NB4 (cell line): ENCODE measurements around the gene CIITA.

Source experiments
- MYC ChIP-seq: IDR thresholded peaks from 2 replicates; pipeline ENCODE4 v1.6.1; 2011; ENCODE audit warnings: low read depth, low read length
- POLR2A ChIP-seq: IDR thresholded peaks from 2 replicates; pipeline ENCODE4 v1.6.1; 2011; ENCODE audit warnings: mild to moderate bottlenecking; ENCODE audit not compliant: insufficient read length; ENCODE audit errors: extremely low read depth
- TF ChIP-seq, protein P1 (sequence below): IDR thresholded peaks from one replicate; pipeline ENCODE4 v1.5.1; 2012; ENCODE audit warnings: low read depth, low read length
- TF ChIP-seq, protein P2 (sequence below): IDR thresholded peaks from 2 replicates; pipeline ENCODE4 v1.6.1; 2011; ENCODE audit warnings: low read depth, low read length

DNA sequence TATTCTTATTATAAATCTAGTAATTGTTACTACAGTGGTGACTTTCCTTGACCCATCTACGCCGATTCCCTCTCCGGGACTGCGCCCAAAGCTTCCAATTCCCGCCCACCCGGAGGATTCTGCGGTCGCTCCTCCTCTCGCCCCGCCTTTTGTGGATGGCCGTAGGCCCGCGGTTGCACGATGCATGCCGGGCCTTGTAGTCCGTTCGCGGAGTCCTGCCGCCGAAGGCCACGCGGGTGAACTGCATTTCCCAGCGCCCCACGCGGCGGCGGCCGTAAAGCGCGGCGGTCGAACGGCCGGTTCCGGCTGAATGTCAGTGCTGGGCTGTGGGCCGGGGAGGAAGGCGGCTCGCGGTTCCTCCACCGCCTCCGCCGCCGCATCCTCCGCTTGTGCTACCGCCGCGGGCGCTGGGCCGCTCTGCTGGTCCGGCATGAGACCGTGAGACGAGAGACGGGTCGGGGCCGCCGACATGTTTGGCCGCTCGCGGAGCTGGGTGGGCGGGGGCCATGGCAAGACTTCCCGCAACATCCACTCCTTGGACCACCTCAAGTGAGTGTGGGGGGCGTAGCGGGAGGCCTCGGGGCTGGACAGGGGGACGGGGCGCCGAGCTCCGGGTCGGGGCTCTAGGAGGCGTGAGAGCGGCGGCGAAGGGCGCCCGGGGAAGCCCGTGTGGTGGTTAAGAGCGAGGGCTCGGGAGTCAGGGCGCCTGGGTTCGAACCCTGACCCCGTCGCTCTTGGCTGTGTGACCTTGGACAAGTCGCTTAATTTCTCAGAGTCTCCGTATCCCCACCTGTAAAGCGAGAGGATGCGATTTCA is 67.5 kb downstream of the CIITA start, which contains the start of gene CLEC16A:
- no peak for TF ChIP-seq POLR2A
- TF ChIP-seq, protein P1, sequence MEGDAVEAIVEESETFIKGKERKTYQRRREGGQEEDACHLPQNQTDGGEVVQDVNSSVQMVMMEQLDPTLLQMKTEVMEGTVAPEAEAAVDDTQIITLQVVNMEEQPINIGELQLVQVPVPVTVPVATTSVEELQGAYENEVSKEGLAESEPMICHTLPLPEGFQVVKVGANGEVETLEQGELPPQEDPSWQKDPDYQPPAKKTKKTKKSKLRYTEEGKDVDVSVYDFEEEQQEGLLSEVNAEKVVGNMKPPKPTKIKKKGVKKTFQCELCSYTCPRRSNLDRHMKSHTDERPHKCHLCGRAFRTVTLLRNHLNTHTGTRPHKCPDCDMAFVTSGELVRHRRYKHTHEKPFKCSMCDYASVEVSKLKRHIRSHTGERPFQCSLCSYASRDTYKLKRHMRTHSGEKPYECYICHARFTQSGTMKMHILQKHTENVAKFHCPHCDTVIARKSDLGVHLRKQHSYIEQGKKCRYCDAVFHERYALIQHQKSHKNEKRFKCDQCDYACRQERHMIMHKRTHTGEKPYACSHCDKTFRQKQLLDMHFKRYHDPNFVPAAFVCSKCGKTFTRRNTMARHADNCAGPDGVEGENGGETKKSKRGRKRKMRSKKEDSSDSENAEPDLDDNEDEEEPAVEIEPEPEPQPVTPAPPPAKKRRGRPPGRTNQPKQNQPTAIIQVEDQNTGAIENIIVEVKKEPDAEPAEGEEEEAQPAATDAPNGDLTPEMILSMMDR = no peak
- TF ChIP-seq, protein P2, sequence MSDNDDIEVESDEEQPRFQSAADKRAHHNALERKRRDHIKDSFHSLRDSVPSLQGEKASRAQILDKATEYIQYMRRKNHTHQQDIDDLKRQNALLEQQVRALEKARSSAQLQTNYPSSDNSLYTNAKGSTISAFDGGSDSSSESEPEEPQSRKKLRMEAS = peak; percentile 67
- TF ChIP-seq MYC = no peak; the same call in 1 of the 2 replicates
